Esophagus squamous epithelium (tissue), 5 donors: Measurements from ENCODE around the gene UBASH3A. TPM values are rescaled to one million over a fixed set of nuclear protein-coding genes. Genes with fewer than 3 reads are reported as not detected.

Source experiments
- DNase-seq: peaks from one replicate; lab custom pipeline; 2025; lab: John Stamatoyannopoulos, UW
- H3K27ac ChIP-seq, 4 donors: fragments of 200-600 bp; sonication (generic); one replicate each; pipeline ENCODE4 v1.5.1; 2016 to 2019; ENCODE audit warnings: mild to moderate bottlenecking in 1 of 4
- H3K27me3 ChIP-seq, 4 donors: fragments of 200-600 bp; sonication (generic); 1 replicate in 3 of 4; 2 replicates in 1 of 4; pipeline versions ENCODE4 v1.5.1 to v1.6.0; 2017 to 2021; ENCODE audit warnings: antibody characterized with exemption in 1 of 4
- H3K36me3 ChIP-seq, 3 donors: fragments of 200-600 bp; sonication (generic); one replicate each; pipeline ENCODE4 v1.5.1; 2016 to 2019
- H3K4me1 ChIP-seq, 3 donors: fragments of 200-600 bp; sonication (generic); one replicate each; pipeline ENCODE4 v1.5.1; 2017 to 2019
- H3K4me3 ChIP-seq, 4 donors: fragments of 200-600 bp; sonication (generic); 1 replicate in 3 of 4; 2 replicates in 1 of 4; pipeline ENCODE4 v1.5.1; 2016 to 2019; ENCODE audit warnings: mild to moderate bottlenecking in 2 of 4, moderate library complexity in 1 of 4
- H3K9me3 ChIP-seq, 3 donors: fragments of 200-600 bp; sonication (generic); one replicate each; pipeline ENCODE4 v1.5.1; 2016 to 2019
- POLR2A ChIP-seq, 4 donors: fragments of 450-650 bp; IDR thresholded peaks; one replicate each; pipeline ENCODE4 v1.6.1; 2017; ENCODE audit warnings: antibody characterized with exemption in 4 of 4, mild to moderate bottlenecking in 4 of 4, moderate library complexity in 3 of 4
- WGBS, 2 donors: methylation state at CpG; one replicate each; pipeline ENCODE4 v1.1.5; 2018; 5-methylcytosine and 5-hydroxymethylcytosine counted together
- intact Hi-C: fragments of 100-400 bp; cut with DNase I; formaldehyde crosslinking; loops from one replicate; pipeline ENCODE4 v1.15.0; 2022
- total RNA-seq, 4 donors: library from RNA; depleted of rRNA; stranded (reverse); fragments of >200 nt; gene quantifications; one replicate each; pipeline ENCODE4 v1.1.0, GENCODE V29; 2016
- TF ChIP-seq, protein P1 (sequence below), 6 experiments: fragments of 450-650 bp in 4 of 6; fragments of 200-600 bp in 2 of 6; sonication (generic) in 2 of 6; IDR thresholded peaks; one replicate each; pipeline ENCODE4 v1.5.1; 2016 to 2019; ENCODE audit warnings: antibody characterized with exemption in 6 of 6, mild to moderate bottlenecking in 4 of 6, moderate library complexity in 4 of 6
- donor health status: DM: yes; HTN: yes; CAD: no.

The UBASH3A gene
- total RNA-seq, 4 donors from 2014 or later, result 0.57 to 1.9 (median 0.73) TPM

DNA sequence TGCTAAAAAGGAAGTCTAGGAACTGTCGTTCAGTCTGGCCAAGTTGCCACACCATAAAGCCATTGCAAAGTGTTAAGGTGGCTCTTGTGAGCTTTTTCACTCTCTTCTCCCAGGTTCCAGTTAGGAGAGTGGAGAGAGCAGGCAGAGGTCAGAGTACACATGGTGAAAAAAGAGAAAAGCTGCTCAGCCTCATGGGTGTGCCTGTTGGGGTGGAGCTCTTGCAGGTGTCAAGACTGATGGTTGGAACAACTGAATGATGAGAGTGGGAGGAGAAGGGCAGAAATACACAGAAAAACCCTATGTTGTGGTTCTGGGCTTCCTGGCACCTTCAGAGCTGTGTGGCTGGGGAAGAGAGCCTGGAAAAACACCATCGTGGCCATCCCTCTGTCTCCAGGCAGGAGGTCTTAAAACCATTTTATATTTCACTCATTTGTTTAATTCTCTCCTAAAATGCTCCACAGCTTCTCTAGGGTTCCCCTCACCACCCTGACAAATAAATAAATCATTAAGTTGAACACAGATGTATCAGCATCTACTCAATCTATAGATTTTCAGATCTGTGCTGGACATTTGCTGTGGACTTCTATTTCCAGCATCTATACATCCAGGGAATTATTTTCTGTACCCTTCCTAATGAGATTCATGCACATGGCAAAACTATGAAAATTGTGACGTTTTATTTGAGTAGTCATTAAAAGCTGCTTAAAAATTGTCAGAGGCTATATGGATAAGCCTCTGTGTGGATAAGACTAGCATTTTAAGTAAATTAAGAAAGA, 17.5 kb downstream of the UBASH3A start:
- Histone ChIP-seq H3K4me1 (no peaks in the 10 kb centered on the region), H3K4me3 (no peak overlapping the region), H3K9me3 (peaks cover 0 to 6% (median 0%) of the 10 kb centered on the region in 3 donors), H3K27me3 (peaks cover 0 to 77% (median 0%) of the 10 kb centered on the region in 4 donors), H3K27ac (no peak overlapping the region), H3K36me3 (no peaks in the 10 kb centered on the region)
- no peak for DNase-seq
- intact Hi-C loops, result no loop called here
- 55 to 66% methylated on average over 3 of the region's 3 CpGs for WGBS, 2 donors
- TF ChIP-seq POLR2A (IDR thresholded peaks at IDR 0.05), result no peak
- TF ChIP-seq, protein P1, sequence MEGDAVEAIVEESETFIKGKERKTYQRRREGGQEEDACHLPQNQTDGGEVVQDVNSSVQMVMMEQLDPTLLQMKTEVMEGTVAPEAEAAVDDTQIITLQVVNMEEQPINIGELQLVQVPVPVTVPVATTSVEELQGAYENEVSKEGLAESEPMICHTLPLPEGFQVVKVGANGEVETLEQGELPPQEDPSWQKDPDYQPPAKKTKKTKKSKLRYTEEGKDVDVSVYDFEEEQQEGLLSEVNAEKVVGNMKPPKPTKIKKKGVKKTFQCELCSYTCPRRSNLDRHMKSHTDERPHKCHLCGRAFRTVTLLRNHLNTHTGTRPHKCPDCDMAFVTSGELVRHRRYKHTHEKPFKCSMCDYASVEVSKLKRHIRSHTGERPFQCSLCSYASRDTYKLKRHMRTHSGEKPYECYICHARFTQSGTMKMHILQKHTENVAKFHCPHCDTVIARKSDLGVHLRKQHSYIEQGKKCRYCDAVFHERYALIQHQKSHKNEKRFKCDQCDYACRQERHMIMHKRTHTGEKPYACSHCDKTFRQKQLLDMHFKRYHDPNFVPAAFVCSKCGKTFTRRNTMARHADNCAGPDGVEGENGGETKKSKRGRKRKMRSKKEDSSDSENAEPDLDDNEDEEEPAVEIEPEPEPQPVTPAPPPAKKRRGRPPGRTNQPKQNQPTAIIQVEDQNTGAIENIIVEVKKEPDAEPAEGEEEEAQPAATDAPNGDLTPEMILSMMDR (IDR thresholded peaks at IDR 0.05), result no peak

DNA sequence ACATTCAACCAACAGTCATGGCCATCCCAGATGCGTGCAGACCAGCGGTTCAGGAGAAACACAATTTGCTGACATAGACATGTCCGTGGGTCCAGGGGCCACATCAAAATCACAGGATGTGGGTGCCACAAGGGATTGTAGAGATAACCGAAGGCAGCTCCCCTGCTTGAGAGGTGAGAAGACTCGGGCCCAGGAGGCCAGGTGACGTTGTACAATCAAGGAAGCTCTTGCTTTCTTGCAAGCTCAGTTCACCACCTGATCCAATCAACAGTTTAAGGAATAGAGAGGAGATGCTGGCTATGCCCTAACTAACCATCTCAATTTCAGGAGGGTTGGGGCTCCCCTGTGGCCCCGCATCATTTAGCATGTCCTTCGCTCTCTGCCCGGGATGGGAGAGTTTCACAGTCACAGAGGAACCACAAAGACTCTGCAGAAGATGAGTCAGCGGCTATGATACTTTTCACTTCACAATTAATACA, 19.5 kb downstream of the UBASH3A start:
- Histone ChIP-seq H3K27ac (no peak overlapping the region), H3K27me3 (peaks cover 0 to 86% (median 0%) of the 10 kb centered on the region in 4 donors), H3K4me3 (no peak overlapping the region), H3K4me1 (no peaks in the 10 kb centered on the region), H3K9me3 (peaks cover 0 to 6% (median 0%) of the 10 kb centered on the region in 3 donors), H3K36me3 (no peaks in the 10 kb centered on the region)
- 55 to 68% methylated on average over 10 of the region's 10 CpGs for WGBS, 2 donors
- TF ChIP-seq POLR2A (IDR thresholded peaks at IDR 0.05), result no peak
- TF ChIP-seq, protein P1 (IDR thresholded peaks at IDR 0.05), result no peak
- intact Hi-C loops, result no loop called here
- DNase-seq, result no peak

DNA sequence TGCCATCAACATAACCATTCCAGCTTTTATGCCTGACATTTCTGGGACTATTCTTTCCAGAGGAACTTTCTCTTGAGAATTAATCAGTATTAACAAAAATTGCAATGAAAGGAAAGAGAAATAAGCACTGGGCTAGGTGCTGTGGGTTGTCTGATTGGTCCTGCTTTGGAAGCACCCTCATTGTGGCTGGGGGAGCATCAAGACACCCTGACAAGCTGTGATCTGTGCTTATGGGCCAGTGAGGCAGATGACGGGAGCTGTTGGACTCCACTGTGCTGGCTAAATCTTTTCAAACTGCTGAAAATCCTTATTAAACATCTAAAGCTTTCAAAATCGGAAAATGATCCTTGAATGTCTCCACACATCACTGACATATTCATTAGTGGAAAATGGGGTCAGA, 20.0 kb downstream of the UBASH3A start:
- WGBS, 2 donors, result 61 to 77% methylated on average over 2 of the region's 2 CpGs
- Histone ChIP-seq H3K9me3 (peaks cover 0 to 6% (median 0%) of the 10 kb centered on the region in 3 donors), H3K4me3 (no peak overlapping the region), H3K27ac (no peak overlapping the region), H3K27me3 (peaks cover 0 to 86% (median 0%) of the 10 kb centered on the region in 4 donors), H3K4me1 (no peaks in the 10 kb centered on the region), H3K36me3 (no peaks in the 10 kb centered on the region)
- no peak for TF ChIP-seq POLR2A (IDR thresholded peaks at IDR 0.05)
- TF ChIP-seq, protein P1 (IDR thresholded peaks at IDR 0.05), result no peak
- intact Hi-C loops, result no loop called here
- DNase-seq, result no peak

DNA sequence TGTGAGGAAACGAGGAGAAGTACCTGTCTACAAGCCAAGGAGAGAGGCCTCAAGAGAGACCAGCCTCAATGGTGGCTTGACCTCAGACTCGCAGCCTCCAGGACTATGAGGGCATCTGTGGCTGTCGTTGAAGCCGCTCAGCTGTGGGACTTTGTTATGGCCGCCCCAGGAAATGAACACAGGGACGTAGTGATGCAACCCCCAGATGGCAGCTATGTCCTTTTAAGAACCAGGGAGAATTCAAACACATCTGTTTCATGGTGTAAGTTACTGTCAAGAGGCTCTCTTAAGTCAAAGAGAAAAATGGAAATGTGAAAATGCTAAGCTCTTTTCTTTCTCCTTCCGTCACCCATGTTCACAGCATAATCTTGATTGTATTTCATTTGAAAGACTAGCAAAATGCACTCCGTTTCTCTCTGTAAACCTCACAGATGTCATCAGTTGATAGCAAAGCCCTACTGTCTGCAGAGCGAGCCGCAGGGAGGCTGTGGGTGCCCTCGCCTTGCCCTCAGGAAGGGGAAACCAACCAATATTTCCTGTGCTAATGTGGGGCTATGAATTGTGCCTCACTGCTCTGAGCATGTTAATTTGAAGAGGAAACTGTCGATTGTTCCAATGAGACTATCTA, 21.3 kb downstream of the UBASH3A start:
- Histone ChIP-seq H3K27me3 (peaks cover 0 to 92% (median 0%) of the 10 kb centered on the region in 4 donors), H3K4me3 (no peak overlapping the region), H3K4me1 (no peaks in the 10 kb centered on the region), H3K9me3 (peaks cover 0 to 6% (median 0%) of the 10 kb centered on the region in 3 donors), H3K27ac (peak overlapping the region in 1 of 4 donors; percentile 23), H3K36me3 (no peaks in the 10 kb centered on the region)
- intact Hi-C loops, result no loop called here
- 54 to 63% methylated on average over 9 to 10 of the region's 12 CpGs for WGBS, 2 donors
- DNase-seq, result no peak
- TF ChIP-seq, protein P1 (IDR thresholded peaks at IDR 0.05), result no peak
- no peak for TF ChIP-seq POLR2A (IDR thresholded peaks at IDR 0.05)

DNA sequence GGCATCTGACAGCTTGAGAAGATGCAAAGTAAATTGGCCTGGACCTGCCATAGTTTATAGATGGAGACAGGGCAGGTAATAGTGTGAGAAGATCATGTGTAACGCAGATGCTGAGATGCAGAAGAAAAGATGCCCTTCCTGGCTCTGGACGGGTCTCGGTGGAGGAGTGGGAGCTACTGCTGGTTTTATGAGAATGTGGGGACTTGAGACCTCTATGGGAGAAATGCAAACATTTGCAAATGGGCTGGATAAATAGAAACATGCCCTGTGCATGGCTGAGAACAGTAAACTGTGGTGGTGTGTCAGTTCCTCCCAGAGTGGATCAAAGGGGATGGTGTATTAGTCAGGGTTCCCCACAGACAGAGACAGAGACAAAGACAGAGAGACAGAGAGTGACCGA, 21.9 kb downstream of the UBASH3A start:
- WGBS, 2 donors, result 54 to 65% methylated on average over 4 of the region's 4 CpGs
- H3K4me3 ChIP-seq, result no peak overlapping the region
- no peaks in the 10 kb centered on the region for H3K4me1 ChIP-seq
- H3K36me3 ChIP-seq, result no peaks in the 10 kb centered on the region
- intact Hi-C loops, result no loop called here
- no peak overlapping the region for H3K27ac ChIP-seq
- H3K9me3 ChIP-seq, result peaks cover 0 to 6% (median 0%) of the 10 kb centered on the region in 3 donors
- DNase-seq, result no peak
- peaks cover 0 to 95% (median 0%) of the 10 kb centered on the region in 4 donors for H3K27me3 ChIP-seq
- TF ChIP-seq POLR2A (IDR thresholded peaks at IDR 0.05), result no peak
- TF ChIP-seq, protein P1 (IDR thresholded peaks at IDR 0.05), result no peak
